ENCODE measurements around the gene GRM5. TPM values are rescaled to one million over a fixed set of nuclear protein-coding genes. Genes with fewer than 3 reads are reported as not detected.
A peak's percentile ranks its signal among the peaks of the same experiment; 100 is the strongest.

GRM5 gene
- total RNA-seq, 4 donors from 2014 or later, result under 0.01 to 1.8 (median under 0.01) TPM; not detected in 1

GRCh38 chr11:88806410-88806809 is 259.4 kb downstream of the GRM5 start:
- TF ChIP-seq POLR2A (IDR thresholded peaks at IDR 0.05) (no peak), EP300 (IDR thresholded peaks at IDR 0.05) (no peak), CTCF (IDR thresholded peaks at IDR 0.05) (no peak)
- no peaks in the 10 kb centered on the region for H3K27me3 ChIP-seq
- no peak for DNase-seq (ENCODE audit: low spot score in 2 of 2)
- H3K4me1 ChIP-seq, result no peaks in the 10 kb centered on the region
- 68 to 73% methylated on average over 1 of the region's 1 CpG for WGBS, 2 donors
- no peaks in the 10 kb centered on the region for H3K9me3 ChIP-seq
- no peak overlapping the region for H3K4me3 ChIP-seq
- no peak overlapping the region for H3K27ac ChIP-seq
- no peaks in the 10 kb centered on the region for H3K36me3 ChIP-seq

- WGBS, 2 donors, result 81 to 82% methylated on average over 2 of the region's 2 CpGs
- no peak overlapping the region for H3K4me3 ChIP-seq
- H3K36me3 ChIP-seq, result no peaks in the 10 kb centered on the region
- no peaks in the 10 kb centered on the region for H3K27me3 ChIP-seq
- H3K9me3 ChIP-seq, result no peaks in the 10 kb centered on the region
- TF ChIP-seq CTCF (IDR thresholded peaks at IDR 0.05) (no peak), POLR2A (IDR thresholded peaks at IDR 0.05) (no peak), EP300 (IDR thresholded peaks at IDR 0.05) (no peak)
- DNase-seq (ENCODE audit: low spot score in 2 of 2), result no peak
- no peak overlapping the region for H3K27ac ChIP-seq
- H3K4me1 ChIP-seq, result peaks cover 0 to 16% (median 0%) of the 10 kb centered on the region in 4 donors
These were observed 264.2 kb downstream of the GRM5 start for GRCh38 chr11:88801484-88802123.

GRCh38 chr11:88799771-88800500 is 265.8 kb downstream of the GRM5 start:
- no peak overlapping the region for H3K4me3 ChIP-seq
- H3K4me1 ChIP-seq, result peaks cover 0 to 16% (median 0%) of the 10 kb centered on the region in 4 donors
- 7 to 13% methylated on average over 1 of the region's 1 CpG for WGBS, 2 donors
- H3K27me3 ChIP-seq, result no peaks in the 10 kb centered on the region
- no peak for TF ChIP-seq CTCF (IDR thresholded peaks at IDR 0.05)
- TF ChIP-seq POLR2A (IDR thresholded peaks at IDR 0.05), result no peak
- no peak for TF ChIP-seq EP300 (IDR thresholded peaks at IDR 0.05)
- H3K27ac ChIP-seq, result peak overlapping the region in 1 of 4 donors; percentile 19
- no peaks in the 10 kb centered on the region for H3K9me3 ChIP-seq
- no peak for DNase-seq (ENCODE audit: low spot score in 2 of 2)
- H3K36me3 ChIP-seq, result no peaks in the 10 kb centered on the region

- DNase-seq (ENCODE audit: low spot score in 2 of 2), result no peak
- no peaks in the 10 kb centered on the region for H3K27me3 ChIP-seq
- H3K27ac ChIP-seq, result no peak overlapping the region
- H3K36me3 ChIP-seq, result no peaks in the 10 kb centered on the region
- no peaks in the 10 kb centered on the region for H3K9me3 ChIP-seq
- TF ChIP-seq EP300 (IDR thresholded peaks at IDR 0.05) (no peak), CTCF (IDR thresholded peaks at IDR 0.05) (no peak), POLR2A (IDR thresholded peaks at IDR 0.05) (no peak)
- H3K4me3 ChIP-seq, result no peak overlapping the region
- no peaks in the 10 kb centered on the region for H3K4me1 ChIP-seq
These were observed 275.6 kb downstream of the GRM5 start for GRCh38 chr11:88790182-88790581.

- no peak for DNase-seq (ENCODE audit: low spot score in 2 of 2)
- Histone ChIP-seq H3K9me3 (no peaks in the 10 kb centered on the region), H3K4me1 (no peaks in the 10 kb centered on the region), H3K4me3 (no peak overlapping the region), H3K27ac (no peak overlapping the region), H3K27me3 (no peaks in the 10 kb centered on the region), H3K36me3 (no peaks in the 10 kb centered on the region)
- TF ChIP-seq EP300 (IDR thresholded peaks at IDR 0.05), result no peak
- no peak for TF ChIP-seq POLR2A (IDR thresholded peaks at IDR 0.05)
- no peak for TF ChIP-seq CTCF (IDR thresholded peaks at IDR 0.05)
- 71 to 73% methylated on average over 4 of the region's 4 CpGs for WGBS, 2 donors
These were observed 286.2 kb downstream of the GRM5 start for GRCh38 chr11:88779577-88779976.

Measured in tibial nerve (tissue), 4 donors.